IMR-90 (cell line): ENCODE data around the gene ATP10A. TPM values are rescaled to one million over a fixed set of nuclear protein-coding genes. Genes with fewer than 3 reads are reported as not detected.

ENCODE experiments used
- ATAC-seq: fragments of 200-7000 bp; cut with Tn5 transposase; 2 replicates; pipeline ENCODE4 v1.9.1; 2020; ENCODE audit warnings: low read depth, mild to moderate bottlenecking, moderate library complexity
- BruUV-seq: library from RNA; stranded (reverse); fragments of 400-500 nt; replicated peaks from 2 replicates; lab custom pipeline; 2021; lab: Mats Ljungman, UMichigan
- CTCF ChIA-PET: fragments of 300-600 bp; formaldehyde crosslinking; extraction: SDS; loops from one replicate; lab custom pipeline; 2021; ENCODE audit warnings: antibody characterized with exemption; lab: Yijun Ruan, JAX
- POLR2A ChIA-PET: fragments of 300-600 bp; sonication (Branson Sonifier 250); formaldehyde crosslinking; loops from one replicate; lab custom pipeline; 2022; ENCODE audit warnings: antibody characterized with exemption; ENCODE audit not compliant: unreplicated experiment; lab: Charles Lee
- DNase-seq: peaks from one replicate; pipeline ENCODE4 v3.0.0; 2013
- H2AFZ ChIP-seq: replicated peaks from 2 replicates; pipeline ENCODE3; 2013; ENCODE audit warnings: low read length, mild to moderate bottlenecking; ENCODE audit not compliant: poor library complexity
- H2AK5ac ChIP-seq: 2 replicates; pipeline ENCODE4 v1.6.1; 2013; ENCODE audit warnings: low read depth, low read length, inconsistent platforms
- H2AK9ac ChIP-seq: replicated peaks from 2 replicates; pipeline ENCODE3; 2013; ENCODE audit warnings: mild to moderate bottlenecking, low read depth, low read length, moderate library complexity; ENCODE audit not compliant: poor library complexity
- H2BK120ac ChIP-seq: 2 replicates; pipeline ENCODE4 v1.6.1; 2013; ENCODE audit warnings: low read depth, low read length, inconsistent platforms
- H2BK15ac ChIP-seq: 3 replicates; pipeline ENCODE4 v1.6.1; 2013; ENCODE audit warnings: low read depth, low read length, inconsistent platforms
- H2BK20ac ChIP-seq: 2 replicates; pipeline ENCODE4 v1.6.1; 2013; ENCODE audit warnings: low read depth, mild to moderate bottlenecking, inconsistent platforms, low read length, moderate library complexity
- H2BK5ac ChIP-seq: 2 replicates; pipeline ENCODE4 v1.6.1; 2013; ENCODE audit warnings: mild to moderate bottlenecking, low read depth, low read length, inconsistent platforms; ENCODE audit not compliant: poor library complexity, severe bottlenecking
- H3K14ac ChIP-seq: replicated peaks from 2 replicates; pipeline ENCODE4 v1.6.1; 2013; ENCODE audit warnings: low read depth, low read length, inconsistent platforms
- H3K18ac ChIP-seq: 2 replicates; pipeline ENCODE4 v1.6.1; 2013; ENCODE audit warnings: low read depth, low read length, control low read depth
- H3K23ac ChIP-seq: 2 replicates; pipeline ENCODE4 v1.6.1; 2013; ENCODE audit warnings: low read depth, low read length, inconsistent platforms
- H3K27ac ChIP-seq: 2 replicates; pipeline ENCODE4 v1.5.1; 2013; ENCODE audit warnings: mild to moderate bottlenecking, control low read depth, low read length; ENCODE audit not compliant: insufficient read depth
- H3K27me3 ChIP-seq: 2 replicates; pipeline ENCODE4 v1.6.1; 2013; ENCODE audit warnings: low read length; ENCODE audit not compliant: control insufficient read depth, insufficient read depth
- H3K36me3 ChIP-seq: 2 replicates; pipeline ENCODE4 v1.6.1; 2013; ENCODE audit warnings: low read length, mixed read lengths; ENCODE audit not compliant: control insufficient read depth, insufficient read depth
- H3K4ac ChIP-seq: 2 replicates; pipeline ENCODE4 v1.6.1; 2013; ENCODE audit warnings: low read depth, low read length, inconsistent platforms
- H3K4me1 ChIP-seq: 2 replicates; pipeline ENCODE4 v1.6.1; 2013; ENCODE audit warnings: low read length, mixed read lengths; ENCODE audit not compliant: control insufficient read depth, insufficient read depth
- H3K4me2 ChIP-seq: 2 replicates; pipeline ENCODE4 v1.6.1; 2013; ENCODE audit warnings: low read depth, mild to moderate bottlenecking, control low read depth, low read length, moderate library complexity
- H3K4me3 ChIP-seq: 2 replicates; pipeline ENCODE4 v1.5.1; 2013; ENCODE audit warnings: low read depth, mild to moderate bottlenecking, control low read depth, low read length, moderate library complexity; ENCODE audit not compliant: insufficient read depth
- H3K56ac ChIP-seq: 2 replicates; pipeline ENCODE4 v1.6.1; 2013; ENCODE audit warnings: low read length, inconsistent platforms; ENCODE audit not compliant: insufficient read depth; ENCODE audit errors: extremely low read depth
- H3K79me1 ChIP-seq, 2 experiments: 2 replicates each; pipeline ENCODE4 v1.6.1; 2013; ENCODE audit warnings: low read length in 2 of 2, inconsistent platforms in 1 of 2, low read depth in 1 of 2
- H3K9ac ChIP-seq: 2 replicates; pipeline ENCODE4 v1.6.1; 2013; ENCODE audit warnings: low read depth, low read length, control low read depth
- H3K9me1 ChIP-seq: 2 replicates; pipeline ENCODE4 v1.6.1; 2013; ENCODE audit warnings: low read length, inconsistent platforms; ENCODE audit not compliant: insufficient read depth
- H3K9me3 ChIP-seq: 2 replicates; pipeline ENCODE4 v1.6.1; 2013; ENCODE audit warnings: low read length; ENCODE audit not compliant: control insufficient read depth, insufficient read depth
- H4K20me1 ChIP-seq: 2 replicates; pipeline ENCODE4 v1.6.1; 2013; ENCODE audit warnings: low read length, inconsistent platforms; ENCODE audit not compliant: insufficient read depth
- H4K5ac ChIP-seq: 2 replicates; pipeline ENCODE4 v1.6.1; 2013; ENCODE audit warnings: mild to moderate bottlenecking, low read depth, low read length, control low read depth
- H4K8ac ChIP-seq, 2 experiments: 2 replicates each; pipeline ENCODE4 v1.6.1; 2013; ENCODE audit warnings: low read depth in 2 of 2, low read length in 2 of 2, control low read depth in 1 of 2, inconsistent platforms in 1 of 2
- H4K91ac ChIP-seq: 2 replicates; pipeline ENCODE4 v1.6.1; 2013; ENCODE audit warnings: low read depth, low read length, inconsistent platforms; ENCODE audit not compliant: insufficient read depth
- BHLHE40 ChIP-seq: fragments of 150-350 bp; IDR thresholded peaks from 2 replicates; pipeline ENCODE4 v1.6.1; 2016; ENCODE audit warnings: mild to moderate bottlenecking, low read depth, low read length
- CEBPB ChIP-seq: IDR thresholded peaks from 2 replicates; pipeline ENCODE4 v1.6.1; 2012; ENCODE audit warnings: low read depth, low read length, improper control_type of control experiment
- CHD1 ChIP-seq: IDR thresholded peaks from 2 replicates; pipeline ENCODE4 v1.6.1; 2012; ENCODE audit warnings: low read depth, low read length, improper control_type of control experiment
- ELK1 ChIP-seq: fragments of 150-350 bp; IDR thresholded peaks from 2 replicates; pipeline ENCODE4 v1.6.1; 2016; ENCODE audit warnings: low read depth, mild to moderate bottlenecking, low read length, moderate library complexity, borderline replicate concordance
- FOS ChIP-seq: fragments of 150-350 bp; IDR thresholded peaks from 2 replicates; pipeline ENCODE4 v1.6.1; 2016; ENCODE audit warnings: low read depth, low read length
- MAFK ChIP-seq: IDR thresholded peaks from 2 replicates; pipeline ENCODE4 v1.6.1; 2012; ENCODE audit warnings: low read depth, low read length, improper control_type of control experiment
- MAZ ChIP-seq: IDR thresholded peaks from 2 replicates; pipeline ENCODE4 v1.6.1; 2012; ENCODE audit warnings: low read depth, mild to moderate bottlenecking, low read length, improper control_type of control experiment, moderate library complexity, borderline replicate concordance
- MXI1 ChIP-seq: IDR thresholded peaks from 2 replicates; pipeline ENCODE4 v1.6.1; 2012; ENCODE audit warnings: low read depth, mild to moderate bottlenecking, low read length, moderate library complexity, borderline replicate concordance
- NFE2L2 ChIP-seq: fragments of 150-350 bp; IDR thresholded peaks from 2 replicates; pipeline ENCODE4 v1.6.1; 2016; ENCODE audit warnings: low read depth, mild to moderate bottlenecking, low read length
- POLR2A ChIP-seq: IDR thresholded peaks from 2 replicates; pipeline ENCODE4 v1.6.1; 2012; ENCODE audit warnings: mild to moderate bottlenecking, low read depth, low read length
- RAD21 ChIP-seq: IDR thresholded peaks from 2 replicates; pipeline ENCODE4 v1.6.1; 2012; ENCODE audit warnings: low read length, improper control_type of control experiment
- RCOR1 ChIP-seq: IDR thresholded peaks from 2 replicates; pipeline ENCODE4 v1.6.1; 2012; ENCODE audit warnings: mild to moderate bottlenecking, low read length, improper control_type of control experiment; ENCODE audit not compliant: insufficient replicate concordance
- RFX5 ChIP-seq: IDR thresholded peaks from 2 replicates; pipeline ENCODE4 v1.8.0; 2012; ENCODE audit warnings: low read depth, mild to moderate bottlenecking, low read length, moderate library complexity
- SMC3 ChIP-seq: fragments of 150-350 bp; IDR thresholded peaks from 2 replicates; pipeline ENCODE4 v1.6.1; 2016; ENCODE audit warnings: low read depth, mild to moderate bottlenecking, antibody characterized with exemption, low read length, moderate library complexity
- USF2 ChIP-seq: fragments of 150-350 bp; IDR thresholded peaks from 2 replicates; pipeline ENCODE4 v1.6.1; 2017; ENCODE audit warnings: mild to moderate bottlenecking, antibody characterized with exemption, low read length, low read depth
- WGBS, 2 experiments: methylation state at CpG; one replicate each; pipeline versions ENCODE4 v1.1.5 to v1.1.7; 2013; ENCODE audit warnings: missing lambda C conversion rate in 2 of 2; ENCODE audit not compliant: insufficient read length in 1 of 2; ENCODE audit errors: extremely low coverage in 2 of 2; 5-methylcytosine and 5-hydroxymethylcytosine counted together
- dilution Hi-C: fragments of 300-500 bp; cut with HindIII; formaldehyde crosslinking; loops from one replicate; pipeline ENCODE4 v1.14.3; 2018; ENCODE audit warnings: low sequenced_read_pairs; ENCODE audit not compliant: unreplicated experiment
- in situ Hi-C: fragments of 300-500 bp; cut with MboI; formaldehyde crosslinking; loops from 3 replicates; pipeline ENCODE4 v1.14.3; 2019; ENCODE audit warnings: low sequenced_read_pairs, inconsistent platforms, mixed read lengths
- intact Hi-C: fragments of 100-400 bp; cut with micrococcal nuclease; formaldehyde crosslinking; loops from 2 replicates; pipeline ENCODE4 v1.10.0; 2022
- polyA plus RNA-seq, 3 experiments: library from polyadenylated mRNA; depleted of rRNA; stranded (reverse); fragments of >200 nt; gene quantifications; 2 replicates each; pipeline ENCODE4 v1.2.3, GENCODE V29; 2012; ENCODE audit warnings: low replicate concordance in 1 of 3
- total RNA-seq: library from RNA; depleted of rRNA; stranded (reverse); fragments of >200 nt; gene quantifications from 2 replicates; pipeline ENCODE4 v1.2.3, GENCODE V29; 2012

Gene ATP10A
- total and polyA plus RNA-seq, 2 of the 4 experiments (the other 2 are of a cell fraction): 13.8 to 16.0 TPM

GRCh38 chr15:25690673-25691543 lies 172.2 kb downstream of the ATP10A start:
- Histone ChIP-seq H4K91ac (no peak overlapping the region), H3K4me2 (peak overlapping the region; percentile 28; the same call in 1 of the 2 replicates), H3K9me1 (peaks cover 14% of the 10 kb centered on the region), H2AK9ac (peak overlapping the region; percentile 8), H4K5ac (no peak overlapping the region), H4K8ac (no peak overlapping the region), H2BK5ac (no peak overlapping the region), H3K14ac (no peak overlapping the region), H2BK20ac (no peak overlapping the region), H2AFZ (no peak overlapping the region), H3K9me3 (no peaks in the 10 kb centered on the region), H3K56ac (no peak overlapping the region), H2BK120ac (no peak overlapping the region), H3K27ac (no peak overlapping the region), H3K4ac (no peak overlapping the region), H3K36me3 (peaks cover 4% of the 10 kb centered on the region), H4K20me1 (no peaks in the 10 kb centered on the region; the same call in 1 of the 2 replicates), H3K79me1 (no peaks in the 10 kb centered on the region), H3K9ac (no peak overlapping the region), H2AK5ac (peak overlapping the region; percentile 60; the same call in 1 of the 2 replicates), H3K4me3 (no peak overlapping the region), H3K23ac (peak overlapping the region; percentile 53; the same call in 1 of the 2 replicates), H3K4me1 (peaks cover 4% of the 10 kb centered on the region), H2BK15ac (no peak overlapping the region), H3K27me3 (no peaks in the 10 kb centered on the region), H3K18ac (no peak overlapping the region)
- peak; percentile 28 for ATAC-seq
- peak; percentile 86 for DNase-seq
- in situ Hi-C loops: loop anchor here (10.0 kb wide), 1 partner anchor 244 kb away; no protein-coding TSS in a partner anchor
- ChIA-PET CTCF (interaction anchor here (0.6 to 1.0 kb wide), 2 partner anchors 195 to 243 kb away, joined by 3 to 6 read pairs; no protein-coding TSS in a partner anchor), POLR2A (no interaction called here)
- no TSS peak for BruUV-seq
- WGBS, 2 experiments: 49% methylated on average over 7 of the region's 18 CpGs; no CpG with 5 or more reads in 1 of the 2 experiments
- intact Hi-C loops: loop anchor here (5.0 to 10.0 kb wide), 2 partner anchors 84 to 171 kb away; partner anchors contain the start of gene ATP10A
- dilution Hi-C loops: no loop called here
- TF ChIP-seq MAZ (no peak), RFX5 (no peak), CHD1 (no peak), SMC3 (no peak), USF2 (no peak), MAFK (peak; percentile 85), POLR2A (no peak), FOS (peak; percentile 88), RCOR1 (peak; percentile 26), RAD21 (peak; percentile 8; the same call in 1 of the 2 replicates), NFE2L2 (no peak), ELK1 (no peak), BHLHE40 (peak; percentile 41; the same call in 1 of the 2 replicates), CEBPB (peak; percentile 87), MXI1 (peak; percentile 92)
